PFSK-1 (cell line): Measurements from ENCODE around the gene ABLIM2.

ENCODE experiments used
- FOXP2 ChIP-seq: optimal IDR thresholded peaks from 2 replicates; pipeline ENCODE3; 2011; ENCODE audit warnings: borderline replicate concordance, control low read depth, inconsistent platforms; ENCODE audit not compliant: insufficient read depth; ENCODE audit errors: extremely low read length, extremely low read depth
- POLR2AphosphoS5 ChIP-seq: IDR thresholded peaks from 2 replicates; pipeline ENCODE4 v1.6.1; 2012; ENCODE audit warnings: low read depth, mild to moderate bottlenecking, control low read depth, low read length, moderate library complexity
- REST ChIP-seq, 2 experiments: IDR thresholded peaks; 2 replicates each; pipeline versions ENCODE4 v1.6.1 to v1.8.0; 2011 to 2012; ENCODE audit warnings: low read depth in 2 of 2, low read length in 2 of 2, control low read depth in 1 of 2, inconsistent platforms in 1 of 2, mild to moderate bottlenecking in 1 of 2, moderate library complexity in 1 of 2; ENCODE audit not compliant: insufficient read depth in 1 of 2
- SIN3A ChIP-seq: IDR thresholded peaks from 2 replicates; pipeline ENCODE4 v1.6.1; 2012; ENCODE audit warnings: mild to moderate bottlenecking, low read length, moderate library complexity, borderline replicate concordance; ENCODE audit not compliant: insufficient read depth
- TAF1 ChIP-seq: IDR thresholded peaks from 2 replicates; pipeline ENCODE4 v1.6.1; 2012; ENCODE audit warnings: low read length, control low read depth, borderline replicate concordance; ENCODE audit not compliant: insufficient read depth

The ABLIM2 gene

DNA sequence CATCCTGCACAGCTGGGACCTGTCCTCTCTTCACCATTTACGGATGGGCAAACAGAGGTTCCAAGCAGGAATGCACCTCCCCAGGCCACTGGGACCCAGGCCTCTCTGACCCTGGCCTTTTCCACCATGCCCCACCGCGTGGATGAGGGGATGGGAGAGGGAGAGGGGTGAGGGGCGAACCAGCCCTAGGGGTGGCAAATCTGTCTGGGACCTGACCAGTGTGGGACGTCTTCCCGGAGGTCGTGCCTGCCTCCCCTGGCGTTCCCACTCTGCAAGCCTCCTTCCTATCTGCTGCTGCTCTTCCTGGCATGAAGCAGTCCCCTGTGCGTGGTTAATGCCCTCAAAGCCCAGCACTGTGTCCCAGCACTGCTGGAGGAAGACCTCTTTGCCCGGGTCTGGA lies 35.9 kb downstream of the ABLIM2 start:
- no peak for TF ChIP-seq REST (IDR thresholded peaks at IDR 0.05; ENCODE audit: insufficient read depth in 1 of 2, low read depth in 2 of 2, low read length in 2 of 2)
- no peak for TF ChIP-seq SIN3A
- no peak for TF ChIP-seq FOXP2
- TF ChIP-seq POLR2AphosphoS5: no peak
- TF ChIP-seq TAF1: no peak

DNA sequence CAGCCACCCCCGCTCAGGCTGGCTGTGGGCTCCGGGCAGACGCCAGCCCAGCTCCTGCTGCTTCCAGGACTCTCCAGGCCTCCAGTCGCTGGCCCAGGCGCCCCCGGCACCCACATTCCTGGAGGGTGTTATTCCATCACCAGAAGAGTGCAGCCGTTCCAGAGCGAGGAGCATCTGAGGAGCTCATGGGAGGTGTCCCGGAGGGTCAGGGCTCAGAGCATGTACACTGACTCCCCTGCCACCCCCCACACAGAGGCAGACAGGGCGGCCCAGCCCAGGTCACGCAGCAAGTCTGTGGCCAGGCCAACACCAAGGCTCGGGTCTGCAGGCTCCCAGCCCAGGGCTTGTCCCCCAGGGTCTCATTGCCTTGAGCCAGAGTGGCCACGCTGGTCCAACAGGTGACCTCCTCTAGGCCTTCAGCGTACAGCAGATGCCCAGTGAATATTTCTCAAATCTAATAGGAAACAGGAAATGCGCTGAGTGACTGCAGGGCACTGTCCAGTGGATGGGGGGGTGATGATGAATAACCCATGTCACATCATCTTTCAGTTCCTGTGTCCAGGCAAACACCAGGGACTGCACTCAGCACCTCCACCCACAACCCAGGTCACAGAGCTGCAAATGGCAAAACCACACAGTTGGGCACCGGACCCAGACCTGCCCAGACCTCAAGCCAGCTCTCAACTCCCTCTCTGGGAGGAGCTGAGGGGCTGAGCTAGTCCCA lies 37.2 kb downstream of the ABLIM2 start:
- TF ChIP-seq FOXP2 (no peak), SIN3A (no peak), TAF1 (no peak), REST (IDR thresholded peaks at IDR 0.05; ENCODE audit: insufficient read depth in 1 of 2, low read depth in 2 of 2, low read length in 2 of 2) (no peak), POLR2AphosphoS5 (no peak)

DNA sequence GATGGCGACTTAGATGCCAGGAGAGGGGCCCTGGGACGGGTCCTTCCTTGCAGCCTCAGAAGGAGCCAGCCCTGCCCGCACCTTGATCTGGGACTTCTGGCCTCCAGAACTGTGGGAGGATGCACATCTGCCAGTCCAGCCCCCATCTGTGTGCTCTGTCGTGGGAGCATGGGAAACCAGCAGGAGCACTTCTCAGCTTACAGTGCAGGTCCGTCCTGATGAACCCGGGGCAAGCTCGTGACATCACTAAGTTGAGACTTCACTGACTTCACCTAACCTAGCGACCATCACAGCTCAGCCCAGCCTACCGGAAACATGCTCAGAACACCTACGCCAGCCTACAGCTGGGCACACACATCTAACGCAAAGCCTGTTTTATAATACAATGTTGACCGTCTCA lies 38.1 kb downstream of the ABLIM2 start:
- TF ChIP-seq POLR2AphosphoS5: no peak
- no peak for TF ChIP-seq REST (IDR thresholded peaks at IDR 0.05; ENCODE audit: insufficient read depth in 1 of 2, low read depth in 2 of 2, low read length in 2 of 2)
- TF ChIP-seq SIN3A: no peak

DNA sequence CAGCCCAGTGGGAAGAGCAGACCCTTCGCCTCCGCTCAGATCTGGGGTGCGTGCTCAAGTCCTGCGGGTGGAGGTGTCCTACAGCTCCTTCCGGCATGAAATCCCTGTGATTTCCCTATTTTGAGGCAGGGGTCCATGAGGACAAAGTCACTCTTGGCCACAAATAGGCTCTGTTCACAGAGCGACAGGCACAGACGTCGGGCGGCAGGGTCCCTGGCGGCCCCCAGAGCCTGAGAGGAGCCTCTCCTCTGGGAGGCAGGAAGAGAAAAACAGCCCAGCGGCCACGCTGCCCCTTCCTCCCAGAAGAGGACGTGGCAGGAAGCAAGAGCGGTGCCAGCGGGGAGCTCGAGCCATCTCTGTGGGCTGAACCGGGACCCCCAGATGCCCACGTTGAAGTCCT lies 38.7 kb downstream of the ABLIM2 start:
- TF ChIP-seq FOXP2 (no peak), SIN3A (no peak), TAF1 (no peak), POLR2AphosphoS5 (no peak)

- TF ChIP-seq POLR2AphosphoS5 (no peak), FOXP2 (no peak), REST (IDR thresholded peaks at IDR 0.05; ENCODE audit: insufficient read depth in 1 of 2, low read depth in 2 of 2, low read length in 2 of 2) (no peak), TAF1 (no peak), SIN3A (no peak)
Observed at GRCh38 chr4:8118531-8118930, 40.1 kb downstream of the ABLIM2 start.
